Neutrophil (primary cell): ENCODE results near the gene HPSE2.

Source experiments
- H3K27ac ChIP-seq: fragments of 200-600 bp; sonication (generic); 2 replicates; pipeline ENCODE4 v1.5.1; 2016; ENCODE audit warnings: mild to moderate bottlenecking, moderate library complexity
- H3K27me3 ChIP-seq: fragments of 200-600 bp; sonication (generic); 2 replicates; pipeline ENCODE4 v1.6.0; 2016; ENCODE audit warnings: mild to moderate bottlenecking
- H3K36me3 ChIP-seq: fragments of 200-600 bp; sonication (generic); 2 replicates; pipeline ENCODE4 v1.5.1; 2017
- H3K4me1 ChIP-seq, 2 experiments: fragments of 200-600 bp in 1 of 2; sonication (generic) in 1 of 2; 1 replicate in 1 of 2; 2 replicates in 1 of 2; pipeline versions ENCODE4 v1.5.1 to v1.6.1; 2013 to 2016; ENCODE audit warnings: low read depth in 1 of 2, low read length in 1 of 2, mild to moderate bottlenecking in 1 of 2, moderate library complexity in 1 of 2; ENCODE audit not compliant: control insufficient read depth in 1 of 2, insufficient read depth in 1 of 2
- H3K4me3 ChIP-seq, 2 experiments: fragments of 200-600 bp in 1 of 2; sonication (generic) in 1 of 2; 1 replicate in 1 of 2; 2 replicates in 1 of 2; pipeline ENCODE4 v1.5.1; 2013 to 2016; ENCODE audit warnings: low read depth in 1 of 2, low read length in 1 of 2, mild to moderate bottlenecking in 1 of 2, moderate library complexity in 1 of 2
- H3K9me3 ChIP-seq: fragments of 200-600 bp; sonication (generic); 2 replicates; pipeline ENCODE4 v1.5.1; 2016
- CTCF ChIP-seq: fragments of 200-600 bp; sonication (generic); IDR thresholded peaks from 2 replicates; pipeline ENCODE4 v1.5.1; 2016; ENCODE audit warnings: antibody characterized with exemption

HPSE2 gene

DNA sequence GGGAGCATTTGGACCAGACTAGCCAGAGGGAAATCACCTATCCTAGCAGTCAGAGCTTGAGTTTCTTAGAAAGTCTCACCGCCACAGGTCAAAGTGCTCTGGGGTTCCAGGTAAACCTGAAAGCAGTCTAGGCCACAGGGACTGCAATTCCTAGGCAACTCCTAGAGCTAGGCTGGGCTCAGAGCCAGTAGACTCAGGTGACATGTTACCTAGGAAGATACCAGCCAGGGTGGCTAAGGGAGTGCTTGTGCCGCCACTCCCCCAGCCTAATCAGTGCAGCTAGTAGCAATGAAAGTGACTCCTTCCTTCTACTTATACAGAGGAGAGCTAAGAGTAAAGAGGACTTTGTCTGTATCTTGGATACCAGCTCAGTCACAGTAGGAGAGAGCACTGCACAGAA lies 440.2 kb downstream of the HPSE2 start:
- Histone ChIP-seq H3K36me3 (no peaks in the 10 kb centered on the region), H3K4me3 (no peak overlapping the region), H3K4me1 (no peaks in the 10 kb centered on the region), H3K27ac (no peak overlapping the region), H3K27me3 (no peaks in the 10 kb centered on the region), H3K9me3 (no peaks in the 10 kb centered on the region)
- TF ChIP-seq CTCF = no peak

GRCh38 chr10:98790817-98791216 lies 444.8 kb downstream of the HPSE2 start:
- TF ChIP-seq CTCF = no peak
- Histone ChIP-seq H3K9me3 (no peaks in the 10 kb centered on the region), H3K36me3 (no peaks in the 10 kb centered on the region), H3K27me3 (no peaks in the 10 kb centered on the region), H3K4me1 (no peaks in the 10 kb centered on the region), H3K27ac (no peak overlapping the region), H3K4me3 (no peak overlapping the region)

DNA sequence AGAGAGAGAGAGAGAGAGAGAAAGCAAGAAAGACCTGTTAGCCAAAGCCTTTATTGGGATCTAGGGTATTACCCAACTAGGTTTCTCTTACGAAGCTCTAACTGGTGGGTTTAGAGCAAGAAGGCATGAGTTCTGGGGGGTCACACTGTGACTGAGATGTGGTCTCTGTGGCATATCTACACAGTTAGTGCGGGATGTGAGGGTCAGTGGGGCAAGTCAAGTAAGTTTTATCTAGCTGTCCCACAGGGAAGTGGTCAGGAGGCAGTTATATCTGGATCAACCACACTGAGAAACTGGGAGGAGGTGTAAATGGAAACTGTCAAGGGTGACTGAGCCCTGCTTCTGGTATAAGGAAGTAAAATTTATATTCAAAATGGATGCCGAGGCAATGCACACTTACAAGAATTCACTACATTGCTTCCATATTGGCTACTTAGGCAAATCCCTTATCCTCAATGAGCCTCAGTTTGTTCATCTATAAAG lies 457.3 kb downstream of the HPSE2 start:
- Histone ChIP-seq H3K4me3 (no peak overlapping the region), H3K27ac (no peak overlapping the region), H3K27me3 (no peaks in the 10 kb centered on the region), H3K9me3 (no peaks in the 10 kb centered on the region), H3K36me3 (no peaks in the 10 kb centered on the region), H3K4me1 (no peaks in the 10 kb centered on the region)
- TF ChIP-seq CTCF = no peak

DNA sequence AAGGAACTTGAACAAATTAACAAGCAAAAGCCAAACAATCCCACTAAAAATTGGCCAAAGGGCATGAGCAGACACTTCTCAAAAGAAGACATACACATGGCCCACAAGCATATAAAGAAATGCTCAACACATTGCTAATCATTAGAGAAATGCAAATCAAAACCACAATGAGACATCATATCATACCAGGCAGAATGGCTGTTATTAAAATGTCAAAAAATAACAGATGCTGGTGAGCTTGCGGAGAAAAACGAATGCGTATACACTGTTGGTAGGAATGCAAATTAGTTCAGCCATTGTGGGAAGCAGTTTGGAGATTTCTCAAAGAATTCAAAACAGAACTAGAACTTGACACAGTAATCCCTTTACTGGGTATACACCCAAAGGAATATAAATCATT lies 477.2 kb downstream of the HPSE2 start:
- H3K9me3 ChIP-seq = no peaks in the 10 kb centered on the region
- no peaks in the 10 kb centered on the region for H3K36me3 ChIP-seq
- no peaks in the 10 kb centered on the region for H3K4me1 ChIP-seq
- no peak for TF ChIP-seq CTCF
- no peaks in the 10 kb centered on the region for H3K27me3 ChIP-seq
- H3K27ac ChIP-seq = no peak overlapping the region
- no peak overlapping the region for H3K4me3 ChIP-seq

GRCh38 chr10:98748298-98748697 lies 487.4 kb downstream of the HPSE2 start:
- no peak for TF ChIP-seq CTCF
- Histone ChIP-seq H3K36me3 (no peaks in the 10 kb centered on the region), H3K4me3 (no peak overlapping the region), H3K9me3 (no peaks in the 10 kb centered on the region), H3K27me3 (no peaks in the 10 kb centered on the region), H3K27ac (no peak overlapping the region), H3K4me1 (no peaks in the 10 kb centered on the region)

DNA sequence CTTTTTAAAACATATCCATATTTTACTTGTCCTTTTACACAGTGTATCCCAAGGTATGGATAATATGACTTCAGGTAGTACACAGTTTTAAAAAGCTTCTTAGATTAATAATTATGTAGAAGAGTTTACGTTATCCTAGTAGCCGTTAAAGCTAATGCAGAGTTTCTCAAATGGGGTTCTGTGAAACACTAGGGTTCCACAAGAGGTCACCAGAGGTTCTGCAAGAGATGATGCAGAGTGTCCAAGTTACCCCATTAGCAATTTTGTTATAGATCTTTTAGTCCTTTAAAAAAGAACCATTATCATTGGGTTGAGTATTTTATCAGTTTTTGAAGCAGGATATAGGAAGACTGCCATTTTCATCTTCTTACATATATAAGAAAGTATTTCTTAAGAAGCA lies 490.0 kb downstream of the HPSE2 start:
- Histone ChIP-seq H3K36me3 (no peaks in the 10 kb centered on the region), H3K27me3 (no peaks in the 10 kb centered on the region), H3K4me1 (no peaks in the 10 kb centered on the region), H3K9me3 (no peaks in the 10 kb centered on the region), H3K4me3 (no peak overlapping the region), H3K27ac (no peak overlapping the region)
- no peak for TF ChIP-seq CTCF
